GM23338 (cell line): ENCODE data around the gene KCNIP2. TPM values are rescaled to one million over a fixed set of nuclear protein-coding genes. Genes with fewer than 3 reads are reported as not detected.

Experiments used
- ATAC-seq: fragments of 200-7000 bp; cut with Tn5 transposase; 3 replicates; pipeline ENCODE4 v1.9.1; 2020
- DNase-seq: peaks from one replicate; pipeline ENCODE4 v3.0.0-alpha.2; 2015; ENCODE audit warnings: low spot score
- H2AFZ ChIP-seq: fragments of 200-600 bp; sonication (generic); 2 replicates; pipeline ENCODE4 v1.8.0; 2016; ENCODE audit warnings: antibody characterized with exemption, mild to moderate bottlenecking, moderate library complexity
- H3F3A ChIP-seq: fragments of 200-600 bp; sonication (generic); replicated peaks from 2 replicates; pipeline ENCODE4 v1.8.0; 2017; ENCODE audit warnings: antibody characterized with exemption, mixed run types, low read depth
- H3K27ac ChIP-seq: fragments of 200-600 bp; sonication (generic); 2 replicates; pipeline ENCODE4 v1.6.1; 2016; ENCODE audit warnings: low read depth
- H3K27me3 ChIP-seq: fragments of 200-600 bp; sonication (generic); 2 replicates; pipeline ENCODE4 v1.8.0; 2016; ENCODE audit warnings: mild to moderate bottlenecking, mixed run types, moderate library complexity; ENCODE audit not compliant: insufficient read depth
- H3K36me3 ChIP-seq: fragments of 200-600 bp; sonication (generic); 2 replicates; pipeline ENCODE4 v1.8.0; 2016; ENCODE audit warnings: mild to moderate bottlenecking; ENCODE audit not compliant: insufficient read depth
- H3K4me1 ChIP-seq: fragments of 200-600 bp; sonication (generic); 2 replicates; pipeline ENCODE4 v1.8.0; 2016; ENCODE audit warnings: mild to moderate bottlenecking, moderate library complexity; ENCODE audit not compliant: insufficient read depth
- H3K4me2 ChIP-seq: fragments of 200-600 bp; sonication (generic); 2 replicates; pipeline ENCODE4 v1.7.1; 2017; ENCODE audit warnings: mixed run types
- H3K4me3 ChIP-seq: fragments of 200-600 bp; sonication (generic); 2 replicates; pipeline ENCODE4 v1.6.1; 2016; ENCODE audit warnings: mixed run types
- H3K79me2 ChIP-seq: fragments of 200-600 bp; sonication (generic); replicated peaks from 2 replicates; pipeline ENCODE4 v1.8.0; 2017; ENCODE audit warnings: mild to moderate bottlenecking; ENCODE audit not compliant: insufficient read depth
- H3K9me2 ChIP-seq: fragments of 200-600 bp; sonication (generic); 2 replicates; pipeline ENCODE4 v1.8.0; 2017; ENCODE audit not compliant: insufficient read depth
- H4K20me1 ChIP-seq: fragments of 200-600 bp; sonication (generic); replicated peaks from 2 replicates; pipeline ENCODE4 v1.8.0; 2017; ENCODE audit warnings: mild to moderate bottlenecking; ENCODE audit not compliant: insufficient read depth
- H3K27ac Mint-ChIP-seq: 2 replicates; pipeline ENCODE4 v1.8.0; 2020; ENCODE audit warnings: inconsistent platforms, mild to moderate bottlenecking, moderate library complexity, mixed read lengths
- H3K27me3 Mint-ChIP-seq: 3 replicates; pipeline ENCODE4 v1.8.0; 2022; ENCODE audit warnings: low read depth, mild to moderate bottlenecking, moderate library complexity, mixed read lengths, inconsistent platforms; ENCODE audit not compliant: insufficient read depth, poor library complexity
- H3K36me3 Mint-ChIP-seq: 3 replicates; pipeline ENCODE4 v1.8.0; 2021; ENCODE audit warnings: low read depth, mild to moderate bottlenecking, inconsistent platforms, moderate library complexity, mixed read lengths
- H3K4me1 Mint-ChIP-seq: 3 replicates; pipeline ENCODE4 v1.8.0; 2020; ENCODE audit warnings: mild to moderate bottlenecking, inconsistent platforms, mixed read lengths
- H3K4me3 Mint-ChIP-seq: 3 replicates; pipeline ENCODE4 v1.8.0; 2021; ENCODE audit warnings: moderate library complexity, mild to moderate bottlenecking, inconsistent platforms, mixed read lengths
- H3K9me3 Mint-ChIP-seq: 3 replicates; pipeline ENCODE4 v1.8.0; 2020; ENCODE audit warnings: moderate library complexity, mild to moderate bottlenecking, inconsistent platforms, mixed read lengths
- CREB1 ChIP-seq: fragments of 250-450 bp; sonication (Bioruptor Pico); IDR thresholded peaks from 2 replicates; pipeline ENCODE4 v1.5.0; 2020; ENCODE audit warnings: low read depth, mild to moderate bottlenecking, moderate library complexity
- CTCF ChIP-seq, 2 experiments: fragments of 200-600 bp in 1 of 2; sonication (generic) in 1 of 2; conservative IDR thresholded peaks; 2 replicates each; pipeline versions ENCODE4 v1.5.1 to v1.6.1; 2016 to 2017; ENCODE audit warnings: antibody characterized with exemption in 2 of 2, low read depth in 2 of 2, mild to moderate bottlenecking in 2 of 2, moderate library complexity in 1 of 2
- ETS1 ChIP-seq: IDR thresholded peaks from 2 replicates; pipeline ENCODE4 v1.6.1; 2016; ENCODE audit warnings: antibody characterized with exemption
- EZH2 ChIP-seq: fragments of 200-600 bp; sonication (generic); IDR thresholded peaks from one replicate; pipeline ENCODE4 v1.8.0; 2017; ENCODE audit warnings: antibody characterized with exemption, mild to moderate bottlenecking, low read depth; ENCODE audit not compliant: unreplicated experiment
- EZH2phosphoT487 ChIP-seq: fragments of 200-600 bp; sonication (generic); IDR thresholded peaks from one replicate; pipeline ENCODE4 v1.8.1; 2018; ENCODE audit warnings: antibody characterized with exemption; ENCODE audit not compliant: unreplicated experiment
- JUNB ChIP-seq: IDR thresholded peaks from one replicate; pipeline ENCODE4 v1.6.1; 2016; ENCODE audit warnings: antibody characterized with exemption; ENCODE audit not compliant: unreplicated experiment
- NANOG ChIP-seq: IDR thresholded peaks from 2 replicates; pipeline ENCODE4 v1.6.1; 2016; ENCODE audit warnings: antibody characterized with exemption, borderline replicate concordance
- POLR2AphosphoS5 ChIP-seq: IDR thresholded peaks from 2 replicates; pipeline ENCODE4 v1.6.1; 2016; ENCODE audit warnings: antibody characterized with exemption, low read depth
- REST ChIP-seq: IDR thresholded peaks from one replicate; pipeline ENCODE4 v1.6.1; 2018; ENCODE audit warnings: antibody characterized with exemption; ENCODE audit not compliant: unreplicated experiment
- STAT1 ChIP-seq: IDR thresholded peaks from one replicate; pipeline ENCODE4 v1.6.1; 2016; ENCODE audit warnings: antibody characterized with exemption; ENCODE audit not compliant: unreplicated experiment
- ZNF114 ChIP-seq: fragments of 250-450 bp; sonication (Bioruptor Pico); IDR thresholded peaks from 2 replicates; pipeline ENCODE4 v1.5.0; 2020; ENCODE audit warnings: mild to moderate bottlenecking, moderate library complexity
- ZNF331 ChIP-seq: fragments of 250-450 bp; sonication (Bioruptor Pico); IDR thresholded peaks from 2 replicates; pipeline ENCODE4 v1.5.0; 2020; ENCODE audit warnings: low read depth, mild to moderate bottlenecking, moderate library complexity
- ZNF462 ChIP-seq: fragments of 250-450 bp; sonication (Bioruptor Pico); IDR thresholded peaks from 2 replicates; pipeline ENCODE4 v1.5.0; 2020; ENCODE audit warnings: mild to moderate bottlenecking, moderate library complexity
- polyA plus RNA-seq: library from polyadenylated mRNA; unstranded; fragments of >200 nt; fragmentation: Nextera tagmentation; extraction: Ambion mirVana; gene quantifications from 2 replicates; pipeline ENCODE4 v1.2.1, GENCODE V29; 2016
- total RNA-seq: library from RNA; depleted of rRNA; stranded (reverse); fragments of >200 nt; shearing (Covaris generic); gene quantifications from 2 replicates; pipeline ENCODE4 v1.2.3, GENCODE V29; 2014

Gene KCNIP2
- total and polyA plus RNA-seq, 2 experiments from 2014 or later = 2.2 to 2.6 TPM

- Mint-ChIP-seq H3K4me3 (no peak overlapping the region), H3K27ac (no peak overlapping the region), H3K36me3 (no peaks in the 10 kb centered on the region), H3K9me3 (no peaks in the 10 kb centered on the region), H3K4me1 (peaks cover 21% of the 10 kb centered on the region), H3K27me3 (peaks cover 12% of the 10 kb centered on the region)
- Histone ChIP-seq H3K4me2 (no peak overlapping the region), H3F3A (no peaks in the 10 kb centered on the region), H3K36me3 (no peaks in the 10 kb centered on the region), H3K4me3 (no peak overlapping the region), H4K20me1 (0 out of 2 replicates have a peak, but pooled peaks cover 9% of the 10 kb centered on the region), H3K27ac (no peak overlapping the region), H3K27me3 (no peaks in the 10 kb centered on the region), H3K9me2 (no peaks in the 10 kb centered on the region; the same call in 1 of the 2 replicates), H3K79me2 (no peaks in the 10 kb centered on the region), H3K4me1 (no peaks in the 10 kb centered on the region), H2AFZ (no peak overlapping the region)
- ATAC-seq (no peak), DNase-seq (no peak)
- TF ChIP-seq ZNF114 (no peak), EZH2 (no peak), ZNF462 (CRISPR knock-in tag) (no peak), CREB1 (CRISPR knock-in tag) (no peak), NANOG (no peak), ZNF331 (CRISPR knock-in tag) (no peak), CTCF (conservative IDR thresholded peaks at IDR 0.05; ENCODE audit: low read depth in 2 of 2) (no peak), EZH2phosphoT487 (no peak), REST (no peak), POLR2AphosphoS5 (no peak), JUNB (no peak), STAT1 (no peak), ETS1 (no peak)
Measured at GRCh38 chr10:101850749-101851148, 7.1 kb upstream of the KCNIP2 start.
